ENCODE results near the gene PRR5.
"Not testable (repeated sequence)": the region's sequence is repeated elsewhere in the genome, so short reads cannot be mapped to it uniquely, and the experiment has no call there.

The PRR5 gene

GRCh38 chr22:44736581-44737405, 34.8 kb downstream of the PRR5 start:
- no peak overlapping the region for H3K4me3 ChIP-seq (replicated peaks; ENCODE audit: low read depth, low read length)
- no peak for TF ChIP-seq CTCF (IDR thresholded peaks at IDR 0.05; ENCODE audit: low read depth, low read length, missing control alignments)
- DNase-seq (ENCODE audit: extremely low read depth, low read depth) = no peak

GRCh38 chr22:44737406-44738346, 35.7 kb downstream of the PRR5 start:
- DNase-seq (ENCODE audit: extremely low read depth, low read depth) = no peak
- H3K4me3 ChIP-seq (replicated peaks; ENCODE audit: low read depth, low read length) = no peak overlapping the region
- TF ChIP-seq CTCF (IDR thresholded peaks at IDR 0.05; ENCODE audit: low read depth, low read length, missing control alignments) = no peak

GRCh38 chr22:44738347-44738715, 36.3 kb downstream of the PRR5 start:
- H3K4me3 ChIP-seq (replicated peaks; ENCODE audit: low read depth, low read length) = no peak overlapping the region
- no peak for TF ChIP-seq CTCF (IDR thresholded peaks at IDR 0.05; ENCODE audit: low read depth, low read length, missing control alignments)
- DNase-seq (ENCODE audit: extremely low read depth, low read depth) = no peak

GRCh38 chr22:44739024-44739423, 37.0 kb downstream of the PRR5 start:
- DNase-seq (ENCODE audit: extremely low read depth, low read depth) = no peak
- no peak for TF ChIP-seq CTCF (IDR thresholded peaks at IDR 0.05; ENCODE audit: low read depth, low read length, missing control alignments)
- no peak overlapping the region for H3K4me3 ChIP-seq (replicated peaks; ENCODE audit: low read depth, low read length)

GRCh38 chr22:44739666-44740065, 37.7 kb downstream of the PRR5 start:
- not testable (repeated sequence) for DNase-seq (ENCODE audit: extremely low read depth, low read depth); H3K4me3 ChIP-seq (replicated peaks; ENCODE audit: low read depth, low read length)

GRCh38 chr22:44740307-44740706, 38.3 kb downstream of the PRR5 start:
- no peak for TF ChIP-seq CTCF (IDR thresholded peaks at IDR 0.05; ENCODE audit: low read depth, low read length, missing control alignments)
- DNase-seq (ENCODE audit: extremely low read depth, low read depth) = no peak
- no peak overlapping the region for H3K4me3 ChIP-seq (replicated peaks; ENCODE audit: low read depth, low read length)

GRCh38 chr22:44741929-44742328, 39.9 kb downstream of the PRR5 start:
- no peak for DNase-seq (ENCODE audit: extremely low read depth, low read depth)
- TF ChIP-seq CTCF (IDR thresholded peaks at IDR 0.05; ENCODE audit: low read depth, low read length, missing control alignments) = no peak
- H3K4me3 ChIP-seq (replicated peaks; ENCODE audit: low read depth, low read length) = no peak overlapping the region
